IPS DF 19.7 (cell line): ENCODE data around the gene NBAS.
"Not testable (repeated sequence)": the region's sequence is repeated elsewhere in the genome, so short reads cannot be mapped to it uniquely, and the experiment has no call there.

Source experiments
- DNase-seq: peaks from one replicate; pipeline ENCODE4 v3.0.0-alpha.2; 2013; ENCODE audit warnings: low read depth, low spot score

The NBAS gene

DNA sequence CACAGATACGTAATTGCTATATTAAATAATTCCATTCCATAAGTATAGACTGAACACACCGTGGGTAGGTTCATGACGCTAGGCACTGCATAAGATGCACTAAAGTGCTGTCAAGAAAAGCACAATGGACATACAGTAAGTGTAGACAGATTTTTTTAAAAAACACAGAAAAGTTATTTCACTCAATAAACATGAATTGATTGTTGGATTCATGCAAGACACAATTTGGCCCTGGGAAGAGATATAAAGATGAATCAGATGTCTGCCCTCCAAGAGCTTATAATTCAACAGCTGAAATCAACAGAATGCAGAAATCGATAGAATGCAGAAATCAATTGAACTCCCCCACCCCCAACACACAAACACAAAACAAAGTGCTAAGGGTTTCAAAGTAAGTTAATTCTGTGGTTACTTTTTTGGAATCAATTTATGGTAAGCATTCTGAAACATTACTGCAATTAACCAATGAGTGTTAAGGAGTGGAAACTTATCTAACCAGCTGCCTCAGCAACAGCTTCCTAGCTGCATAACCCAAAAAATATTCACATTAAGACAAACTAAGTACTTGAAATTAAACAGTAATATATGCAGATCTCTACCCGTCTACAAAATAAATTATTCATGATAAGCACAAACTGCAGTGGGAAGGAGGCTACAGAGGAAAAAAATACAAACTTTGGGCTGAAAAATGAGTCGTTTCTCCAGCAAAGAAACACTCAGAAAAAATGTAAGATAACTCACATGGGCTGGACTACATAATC, 1.6 kb downstream of the NBAS start:
- DNase-seq, result no peak

DNA sequence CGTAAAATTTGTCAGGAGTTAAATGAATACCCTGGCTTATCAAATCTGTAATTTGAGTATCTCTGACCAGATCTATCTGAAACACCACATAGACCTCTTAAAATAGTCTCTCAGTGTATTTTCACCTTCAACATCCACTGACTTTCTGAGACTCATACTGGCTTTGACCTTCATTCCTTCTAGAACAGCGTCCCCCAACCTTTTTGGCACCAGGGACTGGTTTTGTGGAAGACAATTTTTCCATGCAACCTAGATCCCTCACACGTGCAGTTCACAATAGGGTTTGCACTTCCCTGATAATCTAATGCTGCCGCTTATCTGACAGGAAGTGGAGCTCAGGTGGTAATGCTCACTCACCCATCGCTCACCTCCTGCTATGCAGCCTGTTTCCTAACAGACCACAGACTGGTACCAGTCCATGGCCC, 3.2 kb downstream of the NBAS start:
- no peak for DNase-seq

DNA sequence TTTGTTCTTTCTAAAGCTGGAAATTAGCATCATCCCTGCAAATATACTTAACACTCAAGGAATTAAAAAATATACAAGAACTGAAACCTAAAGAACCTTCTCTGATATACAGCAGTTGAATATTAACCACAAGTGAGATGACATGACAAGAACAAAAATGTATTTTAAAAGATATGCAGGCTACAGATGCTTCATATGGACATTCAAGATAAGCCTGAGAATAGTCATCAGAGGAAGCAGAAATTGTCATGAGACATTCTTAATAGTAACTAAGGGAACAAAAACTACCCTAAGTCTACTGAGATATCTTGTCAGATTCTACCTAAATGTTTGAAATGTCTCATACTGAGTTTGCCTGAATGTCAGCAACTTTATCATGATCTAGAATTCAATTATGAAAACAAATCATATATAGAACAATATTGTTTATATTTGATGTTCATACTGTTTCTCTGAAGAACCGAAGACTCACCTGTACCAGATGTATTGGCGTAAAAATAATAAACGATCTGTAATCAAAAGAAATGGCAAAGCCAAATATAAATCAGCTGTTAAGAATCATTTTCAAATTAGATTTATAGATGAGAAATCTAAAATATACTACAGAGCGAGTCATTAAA, 4.7 kb downstream of the NBAS start:
- no peak for DNase-seq

DNA sequence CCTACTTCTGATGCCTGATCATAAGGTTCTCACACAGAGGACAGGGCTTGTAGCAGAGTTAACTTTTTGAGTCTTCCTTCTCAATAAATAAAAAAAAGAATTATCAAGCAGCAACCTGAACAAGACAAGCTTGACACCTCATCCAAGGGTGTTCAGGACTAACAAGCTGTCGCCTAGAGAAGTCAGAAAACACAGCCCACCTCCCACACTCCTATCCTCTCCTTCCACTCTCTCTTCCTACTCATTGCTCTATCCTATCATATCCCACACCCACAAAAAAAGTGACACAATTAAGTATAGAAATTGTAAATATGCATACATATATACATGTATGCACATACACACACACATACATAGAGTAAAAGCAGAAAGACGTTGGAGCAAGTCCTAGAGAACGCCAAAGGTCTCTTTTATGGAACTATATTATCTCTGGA, 5.4 kb downstream of the NBAS start:
- no peak for DNase-seq

DNA sequence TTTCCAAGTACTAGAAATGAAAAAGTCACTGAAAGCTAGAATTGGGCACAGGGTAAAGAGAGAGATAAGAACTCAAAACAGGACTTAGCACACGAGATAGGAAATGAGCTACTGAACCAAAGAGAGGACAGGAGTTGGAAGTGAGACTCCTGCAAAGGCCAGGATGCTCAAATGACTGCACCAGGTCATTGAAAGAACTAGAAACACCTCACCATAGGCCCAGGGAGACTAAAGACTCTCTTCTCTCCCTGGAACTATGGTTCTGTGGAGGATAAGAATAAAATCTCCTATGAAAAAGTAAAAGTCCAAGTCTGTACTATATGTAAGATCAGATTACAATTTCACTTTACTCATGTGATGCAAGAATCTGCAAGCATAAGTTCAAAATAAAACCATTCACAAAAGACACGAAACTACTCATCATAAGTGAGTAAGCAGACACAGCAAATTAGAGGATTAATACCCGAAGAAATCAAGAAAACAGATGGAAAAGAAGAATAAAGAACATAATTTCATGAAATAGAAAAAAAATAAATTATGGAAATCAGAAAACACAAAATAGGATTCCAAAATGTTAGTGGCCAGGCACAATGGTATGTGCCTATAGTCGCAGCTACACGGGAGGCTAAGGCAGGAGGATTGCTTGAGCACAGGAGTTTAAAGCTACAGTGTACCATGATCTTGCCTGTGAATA, 6.5 kb downstream of the NBAS start:
- DNase-seq, result no peak

DNA sequence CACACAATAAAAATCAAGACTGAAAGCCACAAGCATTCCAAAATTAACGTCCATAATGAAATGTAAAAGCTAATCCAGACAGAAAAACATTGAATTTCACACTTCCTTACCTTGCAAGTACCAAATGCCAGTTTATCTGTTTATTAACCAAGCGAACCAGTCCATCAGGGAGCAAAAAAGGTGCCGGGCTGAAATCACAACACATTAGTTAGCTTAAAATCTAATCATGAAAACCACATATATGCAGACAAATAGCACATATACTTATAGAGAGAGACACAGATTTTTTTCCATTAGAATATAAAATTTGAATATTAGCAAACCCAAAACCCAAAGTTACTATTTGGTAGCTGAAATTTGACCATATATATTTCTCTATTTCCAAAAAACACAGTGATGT, 7.2 kb downstream of the NBAS start:
- DNase-seq, result no peak

DNA sequence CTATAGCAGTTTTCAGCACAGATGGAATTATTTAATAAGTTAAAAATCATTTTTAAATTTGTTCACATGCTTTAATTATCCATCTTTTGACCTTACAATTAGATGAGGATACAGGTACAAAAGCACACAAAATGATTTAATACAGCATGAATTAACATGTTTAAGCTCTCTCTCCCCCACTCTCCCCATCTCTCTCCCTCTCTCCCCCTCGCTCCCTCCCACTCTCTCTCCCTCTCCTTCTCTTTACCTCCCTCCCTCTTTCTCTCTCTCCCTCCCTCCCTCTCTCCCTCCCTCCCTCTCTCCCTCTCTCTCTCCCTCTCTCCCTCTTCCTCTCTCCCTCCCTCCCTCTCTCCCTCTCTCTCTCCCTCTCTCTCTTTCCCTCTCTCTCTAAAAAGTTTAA, 7.6 kb downstream of the NBAS start:
- no peak for DNase-seq

DNA sequence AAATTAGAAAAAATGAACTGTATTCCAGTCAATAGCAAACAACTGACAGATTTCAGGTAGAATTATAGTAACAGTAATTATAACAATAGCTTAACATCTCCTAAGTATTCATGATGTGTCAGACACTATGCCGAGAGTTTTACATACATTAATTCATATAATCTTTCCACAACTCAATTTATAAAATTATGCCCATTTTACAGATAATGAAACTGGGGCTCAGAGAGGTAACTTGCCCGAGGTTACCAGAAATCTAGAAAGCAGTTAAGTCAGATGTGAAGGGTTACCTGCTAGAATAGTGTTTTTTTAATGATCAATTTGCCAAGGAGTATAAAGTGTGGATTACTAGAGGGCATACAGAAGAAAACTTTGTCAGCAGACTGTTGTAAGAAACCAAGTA, 12.2 kb downstream of the NBAS start:
- DNase-seq, result no peak

DNA sequence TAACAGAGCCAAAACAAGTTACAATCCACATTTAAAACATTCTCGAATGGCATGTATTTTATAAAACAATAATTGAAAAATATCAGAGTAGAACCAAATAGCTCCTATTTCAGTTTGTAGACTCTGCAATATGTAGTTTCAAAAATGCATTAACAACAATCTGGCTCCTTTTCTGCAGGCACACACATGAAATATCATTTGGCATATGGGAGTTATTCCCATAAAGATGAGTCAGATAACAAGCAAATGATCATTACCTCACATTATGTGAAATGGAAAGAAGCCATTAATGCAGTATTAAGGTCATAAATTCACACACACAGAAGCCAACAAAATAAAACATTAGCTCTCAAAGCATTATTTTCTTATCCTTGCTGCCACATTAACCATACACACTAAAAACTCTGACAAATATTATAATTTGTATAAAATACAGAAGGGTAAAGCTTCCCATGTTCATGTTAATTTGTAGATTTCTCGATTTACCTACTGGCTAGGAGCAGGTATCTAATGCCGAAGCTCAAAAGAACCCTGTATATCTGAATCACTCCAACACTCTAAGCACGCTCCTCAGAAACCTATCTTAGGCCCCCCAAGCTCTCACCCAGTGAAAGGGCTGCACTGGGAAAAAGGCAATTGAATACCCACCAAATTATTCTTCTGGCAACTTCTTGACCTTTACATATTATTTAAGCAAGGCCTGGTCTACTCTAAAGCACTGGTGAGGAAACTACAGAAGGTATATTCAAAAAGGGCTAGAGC, 13.8 kb downstream of the NBAS start:
- DNase-seq, result no peak

DNA sequence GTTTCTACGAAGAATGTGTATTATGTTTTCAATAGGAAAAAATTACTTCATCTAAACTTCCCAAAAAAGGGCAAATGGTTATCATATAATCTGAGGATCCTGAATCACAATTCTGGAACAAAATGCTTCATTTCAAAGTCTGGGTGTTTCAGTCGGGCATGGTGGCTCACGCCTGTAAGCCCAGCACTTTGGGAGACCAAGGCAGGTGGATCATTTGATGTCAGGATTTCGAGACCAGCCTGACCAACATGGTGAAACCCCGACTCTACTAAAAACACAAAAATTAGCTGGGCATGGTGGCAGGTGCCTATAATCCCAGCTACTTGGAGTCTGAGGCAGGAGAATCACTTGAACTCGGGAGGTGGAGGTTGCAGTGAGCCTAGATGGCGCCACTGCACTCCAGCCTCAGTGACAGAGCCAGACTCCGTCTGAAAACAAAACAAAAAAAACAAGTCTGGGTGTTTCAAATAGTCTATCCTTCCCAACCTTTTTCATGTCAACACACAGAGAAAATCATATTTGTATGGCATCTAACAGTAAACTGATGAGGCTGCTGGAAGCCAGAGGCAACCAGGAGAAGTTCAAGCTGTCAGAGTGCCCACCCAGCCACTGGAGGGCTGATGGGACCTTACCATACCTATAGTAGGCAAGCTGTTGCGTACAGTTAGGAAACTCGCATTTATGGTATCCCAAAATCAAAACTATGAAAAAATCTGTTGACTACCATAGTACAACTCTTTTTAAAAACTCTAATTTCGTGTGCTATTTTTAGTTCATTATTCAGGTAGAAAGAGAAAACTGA, 14.6 kb downstream of the NBAS start:
- no peak for DNase-seq

DNA sequence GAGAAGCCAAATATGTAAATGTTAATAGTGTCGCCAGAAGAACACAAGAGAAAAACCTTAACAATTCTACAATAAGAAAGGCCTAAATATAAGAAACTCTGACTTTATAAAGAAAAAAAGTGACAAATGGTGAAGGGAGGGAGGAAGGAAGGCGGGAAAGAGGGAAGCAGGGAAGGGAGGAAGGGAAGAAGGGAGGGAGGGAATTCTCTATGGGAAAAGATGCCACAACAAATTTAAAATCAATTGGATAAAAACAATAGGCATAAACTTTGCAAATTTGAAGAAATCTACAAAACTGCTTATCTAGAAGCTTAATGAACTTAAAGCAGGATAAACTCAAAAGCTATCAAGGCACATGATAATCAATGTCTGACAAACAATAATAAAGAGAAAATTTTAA, 16.9 kb downstream of the NBAS start:
- no peak for DNase-seq

DNA sequence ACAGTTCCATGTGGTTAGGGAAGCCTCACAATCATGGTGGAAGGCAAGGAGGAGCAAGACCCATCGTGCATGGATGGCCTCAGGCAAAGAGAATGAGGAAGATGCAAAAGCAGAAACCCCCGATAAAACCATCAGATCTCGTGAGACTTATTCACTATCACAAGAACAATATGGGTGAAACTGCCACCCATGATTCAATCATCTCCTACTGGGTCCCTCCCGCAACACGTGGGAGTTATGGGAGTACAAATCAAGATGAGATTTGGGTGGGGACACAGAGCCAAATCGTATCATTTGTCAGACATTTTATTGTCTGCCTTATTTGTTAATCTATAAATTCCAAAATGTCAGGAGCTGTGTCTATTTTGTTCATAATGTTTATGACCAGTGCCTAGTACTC, 17.6 kb downstream of the NBAS start:
- no peak for DNase-seq

DNA sequence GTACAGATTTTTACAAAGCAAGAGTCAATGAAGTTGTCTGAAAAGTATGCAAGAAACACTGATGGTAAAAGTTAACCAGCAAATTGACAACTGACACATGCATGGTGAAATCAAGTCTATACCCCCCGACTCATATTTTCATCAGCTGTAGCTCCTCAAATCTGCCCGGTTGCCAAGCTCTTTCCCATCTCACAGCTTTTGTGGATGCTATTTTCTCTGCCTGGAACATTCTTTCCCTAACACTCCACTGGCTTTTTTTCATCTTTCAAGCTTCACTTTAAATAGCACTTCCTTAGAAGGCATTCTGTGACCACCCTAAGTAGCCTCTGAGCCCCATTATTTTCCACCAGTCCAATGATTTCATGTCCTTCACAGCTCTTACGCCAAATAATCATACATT, 18.1 kb downstream of the NBAS start:
- DNase-seq, result no peak

DNA sequence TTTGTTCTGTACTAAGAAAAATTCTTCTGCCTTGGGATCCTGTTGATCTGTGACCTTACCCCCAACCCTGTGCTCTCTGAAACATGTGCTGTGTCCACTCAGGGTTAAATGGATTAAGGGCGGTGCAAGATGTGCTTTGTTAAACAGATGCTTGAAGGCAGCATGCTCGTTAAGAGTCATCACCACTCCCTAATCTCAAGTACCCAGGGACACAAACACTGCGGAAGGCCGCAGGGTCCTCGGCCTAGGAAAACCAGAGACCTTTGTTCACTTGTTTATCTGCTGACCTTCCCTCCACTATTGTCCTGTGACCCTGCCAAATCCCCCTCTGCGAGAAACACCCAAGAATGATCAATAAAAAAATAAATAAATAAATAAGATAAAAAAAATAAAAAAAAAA, 18.9 kb downstream of the NBAS start:
- DNase-seq, result not testable (repeated sequence)

DNA sequence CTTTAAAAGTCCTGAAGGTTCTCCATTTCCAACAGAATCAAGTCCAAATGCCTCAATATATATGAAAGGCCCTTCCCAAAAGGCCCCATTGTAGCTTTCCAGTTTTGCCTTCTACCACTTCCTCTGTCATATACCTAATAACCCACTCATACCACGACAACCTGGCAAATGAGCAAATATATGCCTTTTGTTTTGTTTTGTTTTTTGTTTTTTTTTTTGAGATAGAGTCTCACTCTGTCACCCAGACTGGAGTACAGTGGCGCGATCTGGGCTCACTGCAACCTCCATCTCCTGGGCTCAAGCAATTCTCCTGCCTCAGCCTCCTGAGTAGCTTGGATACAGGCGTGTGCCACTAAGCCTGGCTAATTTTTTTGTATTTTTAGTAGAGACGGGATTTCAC, 20.6 kb downstream of the NBAS start:
- DNase-seq, result not testable (repeated sequence)

DNA sequence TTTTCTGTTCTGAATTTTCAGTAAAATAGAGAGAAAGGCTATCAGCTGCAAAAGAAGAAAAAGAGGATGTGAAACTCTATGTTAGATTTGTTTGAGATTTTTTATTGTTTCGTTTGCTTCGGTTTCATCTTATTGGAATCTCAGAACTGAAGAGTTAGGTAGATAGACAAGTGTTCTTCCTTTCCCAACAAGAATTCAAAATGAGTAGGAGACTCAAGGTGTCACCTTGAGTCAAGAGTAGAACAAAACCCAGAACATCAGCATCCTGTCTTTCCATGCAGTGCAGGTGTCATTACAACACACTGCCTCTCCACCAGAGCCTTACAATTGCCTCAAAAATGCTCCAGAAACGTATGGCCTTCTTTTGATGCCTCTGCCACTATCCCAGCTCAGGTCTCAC, 21.1 kb downstream of the NBAS start:
- no peak for DNase-seq

DNA sequence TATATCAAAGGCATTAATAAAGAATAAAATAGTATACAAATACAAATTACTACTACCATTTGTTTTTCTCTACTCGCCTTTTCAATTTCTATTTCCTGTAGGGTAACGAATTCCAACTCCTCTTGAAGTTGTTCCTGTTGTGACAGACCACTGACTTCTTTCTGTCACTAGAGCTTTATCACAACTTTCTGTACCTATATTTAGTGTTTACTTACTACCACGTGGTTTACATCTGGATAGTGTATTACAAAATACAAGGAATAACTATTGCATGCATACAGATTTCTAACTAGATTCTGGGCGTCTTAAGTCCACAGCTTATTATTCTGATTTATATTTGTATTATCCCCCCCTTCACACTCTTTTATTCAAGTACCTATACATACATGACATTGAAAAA, 22.3 kb downstream of the NBAS start:
- no peak for DNase-seq

DNA sequence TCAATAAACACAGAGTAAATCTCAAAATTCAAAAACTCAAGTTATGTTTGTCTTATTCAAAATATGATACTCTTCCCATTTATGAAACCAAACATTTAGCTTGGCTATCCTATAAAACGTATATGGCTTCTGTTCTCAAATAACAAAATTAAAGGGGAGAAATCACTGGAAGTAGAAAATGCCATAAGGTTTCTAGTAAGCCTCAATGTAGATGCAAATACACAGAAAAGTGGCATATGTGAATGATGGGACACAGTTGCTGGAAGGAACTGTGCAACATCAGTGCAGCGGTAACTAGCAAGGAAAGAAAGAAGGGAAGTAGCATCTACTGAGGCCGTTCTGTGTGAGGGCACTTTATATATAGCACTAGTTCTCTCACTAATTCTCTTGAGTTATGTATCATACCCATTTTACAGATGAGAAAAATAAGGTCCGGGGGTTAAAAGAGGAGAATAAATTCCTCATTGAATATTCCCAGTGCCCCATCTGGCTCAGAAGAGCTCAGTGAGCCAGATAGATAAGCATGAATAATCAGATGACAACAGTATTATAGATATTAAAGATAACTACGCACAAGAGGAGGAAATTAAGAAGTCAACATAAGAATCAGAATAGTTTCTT, 27.2 kb downstream of the NBAS start:
- DNase-seq, result no peak

DNA sequence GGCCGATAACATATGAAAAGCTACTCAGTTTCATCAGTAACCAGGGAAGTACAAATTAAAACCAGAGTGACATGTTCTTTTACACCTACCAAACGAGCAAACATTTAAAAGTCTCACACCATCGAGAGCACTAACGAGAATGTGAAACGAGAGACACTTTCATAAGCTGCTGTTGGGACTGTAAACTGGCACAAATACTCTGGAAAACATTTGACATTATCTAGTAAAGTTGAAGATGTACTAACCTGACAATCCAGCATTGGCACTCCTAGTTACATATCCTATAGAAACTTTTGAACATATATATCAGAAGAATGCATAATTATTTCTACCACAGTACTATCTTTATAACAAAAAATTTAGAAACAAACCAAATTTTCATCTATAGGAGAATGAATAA, 28.1 kb downstream of the NBAS start:
- no peak for DNase-seq

DNA sequence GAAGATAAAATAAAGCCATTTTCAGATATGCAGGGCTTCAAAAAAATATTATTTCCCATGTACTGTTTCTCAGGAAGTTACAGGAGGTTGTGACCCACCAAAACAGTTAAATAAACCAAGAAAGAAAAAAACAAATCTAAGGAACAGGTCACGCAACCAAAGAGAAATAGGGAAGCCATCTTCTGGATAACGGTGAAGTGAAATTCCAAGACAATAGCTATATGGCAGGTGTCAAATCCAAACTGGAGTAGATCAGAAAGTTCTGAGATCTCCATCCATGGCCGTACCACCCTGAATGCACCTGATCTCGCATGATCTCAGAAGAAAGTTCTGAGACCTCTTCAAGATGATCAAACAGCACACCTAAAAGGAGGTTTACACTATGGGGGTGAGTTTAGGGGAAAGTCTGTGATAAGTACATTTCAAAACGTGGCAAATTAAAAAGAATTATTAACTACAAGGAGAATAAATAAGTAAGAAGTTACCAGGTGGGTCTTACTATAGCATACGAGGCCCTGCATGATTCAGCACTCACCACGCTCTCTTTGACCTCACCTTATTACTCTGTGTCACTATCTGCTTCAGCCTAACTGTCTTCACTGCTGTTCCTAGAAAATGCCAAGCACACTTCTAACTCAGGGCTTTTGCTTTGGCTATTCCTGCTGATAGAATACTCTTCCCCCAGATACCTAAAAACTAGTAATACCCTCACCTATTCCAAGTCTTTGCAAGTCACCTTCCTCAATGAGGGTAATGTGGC, 29.9 kb downstream of the NBAS start:
- DNase-seq, result no peak
